ENCODE results near the gene PEPD.

The PEPD gene

DNA sequence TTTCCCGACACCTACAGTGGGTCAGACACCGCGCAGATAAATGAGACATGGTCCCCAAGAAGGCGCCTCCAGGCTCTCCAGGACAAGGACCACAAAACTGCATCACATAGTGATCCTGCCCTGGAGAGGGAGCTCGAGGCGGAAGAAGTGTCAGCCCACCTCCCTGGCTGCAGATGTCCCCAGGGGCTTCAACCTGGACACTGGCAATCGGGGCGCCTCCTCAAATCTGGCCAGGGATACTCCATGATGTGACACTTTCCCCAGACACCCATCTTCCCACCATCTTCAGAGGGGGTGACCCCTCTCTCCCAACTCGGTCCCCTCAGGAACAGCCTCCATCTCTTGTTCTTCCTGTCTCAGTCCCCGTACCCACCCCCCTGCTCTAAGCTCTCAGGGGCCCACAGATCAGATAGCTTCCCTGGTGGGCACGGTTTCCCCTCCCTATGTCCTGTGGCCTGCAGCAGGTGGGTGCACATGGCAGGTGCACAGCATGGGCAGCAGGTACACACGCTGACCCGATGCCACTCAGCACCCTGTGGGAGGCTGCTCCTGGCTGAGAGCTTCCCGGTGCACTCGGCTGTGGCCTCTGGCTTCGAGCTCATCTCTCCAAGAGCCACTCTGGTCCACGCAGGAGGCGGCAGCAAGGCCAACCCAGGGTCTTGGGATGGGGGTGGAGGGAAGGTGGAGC is 61.2 kb downstream of the PEPD start:
- DNase-seq (ENCODE audit: low read depth in 1 of 2, low spot score in 1 of 2): no peak

DNA sequence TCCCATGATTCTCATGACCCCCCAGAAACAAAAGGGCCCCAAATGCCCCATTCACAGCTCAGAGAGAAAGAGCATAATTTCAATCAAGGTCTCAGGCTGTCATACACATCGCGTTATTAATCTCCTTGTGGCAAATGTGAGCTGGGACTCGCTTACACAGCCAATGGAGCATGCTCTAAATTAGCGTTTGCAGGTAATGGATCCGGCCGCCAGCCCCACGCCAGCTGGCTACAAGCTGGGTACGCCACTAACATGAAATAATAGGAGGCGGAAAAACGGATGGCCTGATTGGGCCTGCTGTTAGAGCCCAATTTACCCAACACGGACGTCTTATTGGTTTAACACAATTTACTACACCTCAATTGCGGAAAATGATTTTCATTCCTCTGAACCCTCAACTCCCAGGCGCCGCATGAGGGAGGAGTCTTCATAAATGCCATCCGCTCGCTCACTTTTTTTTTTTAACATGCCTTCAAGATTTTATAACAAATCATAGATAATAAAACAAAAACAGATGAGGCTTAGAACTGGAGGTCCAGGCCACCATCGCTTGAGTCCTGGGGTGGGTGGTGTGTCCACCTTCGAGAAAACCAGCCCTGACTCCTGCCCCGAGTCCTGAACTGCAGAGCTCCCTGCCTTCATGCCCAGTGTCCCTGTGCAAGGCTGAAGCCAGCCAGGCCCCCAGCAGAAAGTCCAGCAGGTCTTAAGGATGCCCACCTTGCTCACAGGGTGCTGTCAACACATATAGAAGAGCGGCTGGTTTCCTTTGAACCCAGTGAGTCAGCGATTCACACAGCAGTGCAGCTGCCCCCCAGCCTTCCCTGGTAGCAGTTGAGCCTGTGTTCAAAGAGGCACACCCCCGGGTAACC is 62.1 kb downstream of the PEPD start:
- no peak for DNase-seq (ENCODE audit: low read depth in 1 of 2, low spot score in 1 of 2)

DNA sequence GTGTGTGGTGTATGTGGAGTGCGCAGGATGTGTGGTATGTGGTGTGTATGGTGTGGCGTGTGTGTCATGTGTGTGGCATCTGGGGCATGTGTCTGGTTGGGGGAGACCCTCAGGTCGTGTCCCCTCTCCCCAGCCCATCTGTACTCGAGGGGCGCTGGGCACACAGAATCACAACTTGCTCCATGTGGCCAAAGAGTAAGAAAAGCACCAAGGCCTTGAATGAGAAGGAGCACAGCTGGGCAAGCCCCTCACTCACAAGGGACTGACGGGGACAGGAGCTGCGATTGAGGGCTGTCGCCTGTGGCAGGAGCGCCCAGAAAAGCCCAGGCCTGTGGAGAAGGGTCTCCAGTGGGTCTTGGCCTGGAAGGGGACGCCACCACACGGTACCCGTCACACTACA is 62.8 kb downstream of the PEPD start:
- DNase-seq (ENCODE audit: low read depth in 1 of 2, low spot score in 1 of 2): no peak

- no peak for DNase-seq (ENCODE audit: low read depth in 1 of 2, low spot score in 1 of 2)
These were observed 63.4 kb downstream of the PEPD start for GRCh38 chr19:33458171-33458633.

- DNase-seq (ENCODE audit: low read depth in 1 of 2, low spot score in 1 of 2): no peak
These were observed 64.8 kb downstream of the PEPD start for GRCh38 chr19:33456845-33457220.

GRCh38 chr19:33456076-33456844 is 65.3 kb downstream of the PEPD start:
- no peak for DNase-seq (ENCODE audit: low read depth in 1 of 2, low spot score in 1 of 2)

DNA sequence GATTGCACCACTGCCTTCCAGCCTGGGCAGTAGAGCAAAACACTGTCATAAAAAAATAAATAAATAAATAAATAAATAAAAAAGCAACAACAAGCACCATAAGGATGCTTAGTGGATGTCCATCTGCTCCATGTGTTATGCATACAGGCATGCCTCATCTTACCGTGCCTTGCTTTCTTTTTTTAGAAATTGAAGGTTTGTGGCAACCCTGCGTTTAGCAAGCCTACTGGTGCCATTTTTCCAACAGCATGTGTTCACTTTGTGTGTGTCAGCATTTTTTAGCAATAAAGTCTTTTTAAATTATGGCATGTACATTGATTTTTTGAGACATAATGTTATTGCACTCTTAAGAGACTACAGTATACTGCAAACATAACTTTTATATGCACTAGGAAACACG is 68.3 kb downstream of the PEPD start:
- DNase-seq (ENCODE audit: low read depth in 1 of 2, low spot score in 1 of 2): no peak

DNA sequence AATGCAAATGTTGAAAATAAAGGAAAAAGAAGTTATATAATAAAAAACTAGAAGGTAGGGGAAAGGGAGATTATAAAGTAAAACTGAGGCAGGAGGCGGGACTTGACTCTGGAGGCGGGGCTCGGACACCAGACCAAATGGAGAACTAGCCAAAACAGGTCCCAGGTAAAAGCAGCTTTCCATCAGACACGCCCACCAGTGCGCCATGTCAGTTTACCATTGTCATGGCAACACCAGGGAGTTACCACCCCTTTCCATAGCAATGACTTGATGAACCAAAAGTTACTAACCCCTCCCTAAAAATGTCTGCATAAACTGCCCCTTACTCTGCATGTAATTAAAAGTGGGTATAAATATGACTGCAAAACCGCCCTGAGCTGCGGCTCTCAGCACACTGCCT is 70.9 kb downstream of the PEPD start:
- no peak for DNase-seq (ENCODE audit: low read depth in 1 of 2, low spot score in 1 of 2)

GRCh38 chr19:33449799-33450198 is 71.8 kb downstream of the PEPD start:
- DNase-seq (ENCODE audit: low read depth in 1 of 2, low spot score in 1 of 2): no peak

GRCh38 chr19:33448159-33448516 is 73.5 kb downstream of the PEPD start:
- DNase-seq (ENCODE audit: low read depth in 1 of 2, low spot score in 1 of 2): no peak

GRCh38 chr19:33447336-33448158 is 74.0 kb downstream of the PEPD start:
- no peak for DNase-seq (ENCODE audit: low read depth in 1 of 2, low spot score in 1 of 2)

- no peak for DNase-seq (ENCODE audit: low read depth in 1 of 2, low spot score in 1 of 2)
These were observed 75.0 kb downstream of the PEPD start for GRCh38 chr19:33446330-33447293.

DNA sequence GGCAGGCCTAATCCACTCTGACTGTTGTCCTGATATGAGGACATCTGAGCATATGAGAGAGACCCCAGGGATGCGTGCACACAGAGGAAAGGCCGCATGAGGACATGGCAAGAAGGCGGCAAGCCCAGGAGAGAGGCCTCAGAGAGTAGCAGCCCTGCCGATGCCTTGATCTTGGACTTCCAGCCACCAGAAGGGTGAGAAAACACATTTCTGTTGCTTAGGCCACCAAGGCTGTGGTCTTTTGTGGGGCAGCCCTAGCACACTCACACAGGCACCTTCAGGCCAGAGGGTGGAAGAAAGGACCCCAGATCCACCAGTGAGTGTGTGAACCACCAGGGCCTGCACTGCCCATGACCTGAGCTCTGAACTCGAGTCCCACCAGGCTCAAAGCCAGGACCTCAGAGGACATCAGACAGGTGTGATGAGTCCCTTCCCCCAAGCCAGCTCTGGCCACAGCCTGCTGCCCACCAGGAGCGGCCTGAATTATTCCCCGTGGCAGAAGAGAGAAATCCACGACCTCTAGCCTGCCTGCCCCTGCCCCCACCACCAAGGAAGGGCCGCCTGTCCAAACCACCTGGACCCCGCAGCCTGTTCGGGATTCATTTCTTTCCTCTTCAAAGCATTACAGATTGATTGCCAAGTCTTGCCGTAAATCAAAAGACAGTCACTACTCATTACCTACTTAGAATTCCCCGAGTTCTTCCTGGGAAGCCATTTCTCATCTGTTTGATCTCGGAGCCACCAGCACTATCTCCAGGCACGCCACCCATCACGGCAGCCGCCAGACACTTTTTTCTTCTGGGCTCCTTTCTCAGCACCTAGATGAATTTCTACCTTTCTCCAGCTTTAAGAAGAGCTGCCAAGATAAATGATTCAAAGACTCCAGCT is 75.9 kb downstream of the PEPD start:
- no peak for DNase-seq (ENCODE audit: low read depth in 1 of 2, low spot score in 1 of 2)

GRCh38 chr19:33444562-33445441 is 76.8 kb downstream of the PEPD start:
- no peak for DNase-seq (ENCODE audit: low read depth in 1 of 2, low spot score in 1 of 2)

- DNase-seq (ENCODE audit: low read depth in 1 of 2, low spot score in 1 of 2): no peak
These were observed 77.7 kb downstream of the PEPD start for GRCh38 chr19:33443638-33444561.

DNA sequence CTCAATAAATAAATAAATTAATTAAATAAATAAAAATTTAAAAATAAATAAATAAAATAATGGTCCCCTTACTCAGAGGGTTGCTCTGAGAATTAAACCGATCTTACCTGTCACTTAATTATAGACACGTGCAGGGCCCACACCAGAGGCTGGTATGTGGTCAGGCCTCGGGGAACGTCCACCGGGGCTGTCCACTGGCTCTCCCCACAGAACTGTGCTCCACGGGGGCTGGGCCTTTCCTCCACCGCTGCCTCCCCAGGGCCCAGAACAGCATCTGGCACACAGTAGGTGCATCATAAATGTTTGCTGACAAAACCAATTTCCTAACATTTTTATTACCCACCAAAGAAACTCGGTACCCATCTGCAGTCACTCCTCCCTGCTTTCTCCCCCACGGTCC is 78.9 kb downstream of the PEPD start:
- no peak for DNase-seq (ENCODE audit: low read depth in 1 of 2, low spot score in 1 of 2)

DNA sequence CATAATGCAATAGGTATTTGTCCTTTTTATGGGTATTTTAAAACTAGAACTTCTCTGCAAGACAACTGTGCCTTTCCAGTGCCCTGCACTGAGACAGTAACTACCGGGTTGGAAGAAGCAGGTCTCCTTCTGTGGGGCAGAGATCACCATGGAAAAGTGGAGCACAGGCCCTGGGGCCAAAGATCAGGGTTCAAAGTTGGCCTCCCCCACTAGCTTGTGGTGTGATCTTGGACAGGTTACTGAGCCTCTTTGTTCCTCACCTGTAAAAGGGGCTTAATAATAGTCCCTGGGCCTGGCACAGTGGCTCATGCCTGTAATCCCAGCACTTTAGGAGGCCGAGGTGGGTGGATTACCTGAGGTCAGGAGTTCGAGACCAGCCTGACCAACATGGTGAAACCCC is 79.8 kb downstream of the PEPD start:
- DNase-seq (ENCODE audit: low read depth in 1 of 2, low spot score in 1 of 2): no peak

All from activated CD4-positive, alpha-beta T cell treated with anti-CD3 and anti-CD28 coated beads, Interleukin-2, amount 50 U/mL, for 24 hours (primary cell).